SK-N-SH (cell line): ENCODE results near the gene PXMP2. TPM values are rescaled to one million over a fixed set of nuclear protein-coding genes. Genes with fewer than 3 reads are reported as not detected.

Source experiments
- CTCF ChIA-PET: fragments of 300-600, 350-600 bp; formaldehyde crosslinking; extraction: SDS; loops from one replicate; lab custom pipeline; 2021; lab: Yijun Ruan, JAX
- POLR2A ChIA-PET: fragments of 350-600 bp; sonication (Branson Sonifier 250); formaldehyde crosslinking; extraction: SDS; loops from one replicate; lab custom pipeline; 2020; ENCODE audit warnings: antibody characterized with exemption, inconsistent platforms; lab: Yijun Ruan, JAX
- DNase-seq: peaks from one replicate; pipeline ENCODE4 v3.0.0; 2012
- H2AFZ ChIP-seq: fragments of 200-600 bp; sonication (generic); 2 replicates; pipeline ENCODE4 v1.8.1; 2016; ENCODE audit warnings: antibody characterized with exemption, mild to moderate bottlenecking, low read depth
- H3F3A ChIP-seq: fragments of 200-600 bp; sonication (generic); replicated peaks from 2 replicates; pipeline ENCODE3; 2016; ENCODE audit warnings: antibody characterized with exemption, mild to moderate bottlenecking; ENCODE audit not compliant: insufficient read depth
- H3K27ac ChIP-seq, 2 experiments: fragments of 200-500 bp in 1 of 2; fragments of 200-600 bp in 1 of 2; sonication (Bioruptor generic) in 1 of 2; sonication (generic), shearing (Covaris generic) in 1 of 2; 2 replicates each; pipeline versions ENCODE4 v1.5.1 to v1.6.1; 2014 to 2016; ENCODE audit warnings: low read depth in 2 of 2, inconsistent platforms in 1 of 2, low read length in 1 of 2, mild to moderate bottlenecking in 1 of 2, mixed read lengths in 1 of 2
- H3K27me3 ChIP-seq: fragments of 200-600 bp; sonication (generic), shearing (Covaris generic); 2 replicates; pipeline ENCODE4 v1.6.1; 2016; ENCODE audit warnings: mixed run types; ENCODE audit not compliant: insufficient read depth
- H3K36me3 ChIP-seq, 2 experiments: fragments of 200-500 bp in 1 of 2; fragments of 200-600 bp in 1 of 2; sonication (Bioruptor generic) in 1 of 2; sonication (generic) in 1 of 2; replicated peaks in 1 of 2; 2 replicates each; pipeline versions ENCODE3 to v1.5.1; 2014 to 2016; ENCODE audit warnings: low read length in 1 of 2, mild to moderate bottlenecking in 1 of 2; ENCODE audit not compliant: insufficient read depth in 2 of 2, control insufficient read depth in 1 of 2
- H3K4me1 ChIP-seq, 2 experiments: fragments of 200-500 bp in 1 of 2; fragments of 200-600 bp in 1 of 2; sonication (Bioruptor generic) in 1 of 2; sonication (generic), shearing (Covaris generic) in 1 of 2; 2 replicates each; pipeline versions ENCODE4 v1.5.1 to v1.6.1; 2014 to 2016; ENCODE audit warnings: low read depth in 1 of 2, low read length in 1 of 2, mixed run types in 1 of 2; ENCODE audit not compliant: insufficient read depth in 2 of 2, control insufficient read depth in 1 of 2
- H3K4me2 ChIP-seq: fragments of 200-600 bp; sonication (generic), shearing (Covaris generic); 2 replicates; pipeline ENCODE4 v1.6.1; 2017; ENCODE audit warnings: mixed run types
- H3K4me3 ChIP-seq, 2 experiments: fragments of 200-500 bp in 1 of 2; fragments of 200-600 bp in 1 of 2; sonication (Bioruptor generic) in 1 of 2; sonication (generic), shearing (Covaris generic) in 1 of 2; 2 replicates each; pipeline versions ENCODE4 v1.5.1 to v1.8.1; 2014 to 2016; ENCODE audit warnings: low read depth in 2 of 2, inconsistent platforms in 1 of 2, low read length in 1 of 2, mild to moderate bottlenecking in 1 of 2, mixed read lengths in 1 of 2, moderate library complexity in 1 of 2
- H3K79me2 ChIP-seq: fragments of 200-600 bp; sonication (generic); 2 replicates; pipeline ENCODE4 v1.8.1; 2017; ENCODE audit warnings: mild to moderate bottlenecking; ENCODE audit not compliant: insufficient read depth
- H3K9ac ChIP-seq: fragments of 200-600 bp; sonication (generic); 2 replicates; pipeline ENCODE4 v1.6.1; 2017; ENCODE audit warnings: mixed run types
- H3K9me2 ChIP-seq: fragments of 200-600 bp; sonication (generic); 2 replicates; pipeline ENCODE4 v1.6.1; 2017; ENCODE audit warnings: mixed run types
- H3K9me3 ChIP-seq: fragments of 200-600 bp; sonication (generic); 2 replicates; pipeline ENCODE4 v1.6.1; 2017; ENCODE audit warnings: mixed run types, mild to moderate bottlenecking, moderate library complexity
- H4K20me1 ChIP-seq: fragments of 200-600 bp; sonication (generic); 2 replicates; pipeline ENCODE4 v1.6.1; 2017; ENCODE audit warnings: mild to moderate bottlenecking, mixed run types; ENCODE audit not compliant: insufficient read depth
- ELF1 ChIP-seq: IDR thresholded peaks from 2 replicates; pipeline ENCODE4 v1.4.0; 2012
- EP300 ChIP-seq, 2 experiments: IDR thresholded peaks; 2 replicates each; pipeline versions ENCODE4 v1.4.0 to v1.6.1; 2012; ENCODE audit warnings: borderline replicate concordance in 1 of 2, low read depth in 1 of 2, low read length in 1 of 2
- JUND ChIP-seq: IDR thresholded peaks from 2 replicates; pipeline ENCODE4 v1.4.0; 2012
- NRF1 ChIP-seq: IDR thresholded peaks from 2 replicates; pipeline ENCODE4 v1.6.1; 2012; ENCODE audit warnings: low read depth, mild to moderate bottlenecking, low read length
- POLR2AphosphoS5 ChIP-seq: IDR thresholded peaks from 2 replicates; pipeline ENCODE4 v1.6.1; 2012; ENCODE audit warnings: low read depth, low read length
- RAD21 ChIP-seq: IDR thresholded peaks from 2 replicates; pipeline ENCODE4 v1.6.1; 2012; ENCODE audit warnings: mild to moderate bottlenecking, low read length
- RFX5 ChIP-seq: IDR thresholded peaks from 2 replicates; pipeline ENCODE4 v1.6.1; 2012; ENCODE audit warnings: mild to moderate bottlenecking, improper control_type of control experiment, low read length
- RXRA ChIP-seq: IDR thresholded peaks from 2 replicates; pipeline ENCODE4 v1.4.0; 2012; ENCODE audit warnings: low read depth, mild to moderate bottlenecking, borderline replicate concordance
- SIN3A ChIP-seq: IDR thresholded peaks from 2 replicates; pipeline ENCODE4 v1.6.1; 2012; ENCODE audit warnings: low read depth, mild to moderate bottlenecking, low read length, moderate library complexity, borderline replicate concordance
- TEAD4 ChIP-seq: IDR thresholded peaks from 2 replicates; pipeline ENCODE4 v1.4.0; 2012; ENCODE audit warnings: mild to moderate bottlenecking, borderline replicate concordance; ENCODE audit not compliant: insufficient read depth
- USF2 ChIP-seq: fragments of 150-350 bp; IDR thresholded peaks from 2 replicates; pipeline ENCODE4 v1.6.1; 2017; ENCODE audit warnings: antibody characterized with exemption, low read length, low read depth, borderline replicate concordance
- YY1 ChIP-seq: IDR thresholded peaks from 2 replicates; pipeline ENCODE4 v1.4.0; 2012; ENCODE audit warnings: low read depth, mild to moderate bottlenecking
- WGBS: methylation state at CpG from one replicate; pipeline ENCODE4 v1.1.6; 2017; ENCODE audit warnings: low lambda C conversion rate; 5-methylcytosine and 5-hydroxymethylcytosine counted together
- polyA plus RNA-seq, 3 experiments: library from polyadenylated mRNA; depleted of rRNA; stranded (reverse); fragments of >200 nt; gene quantifications; 2 replicates each; pipeline ENCODE4 v1.2.3, GENCODE V29; 2012
- TF ChIP-seq, protein P1 (sequence below): IDR thresholded peaks from 2 replicates; pipeline ENCODE4 v1.6.1; 2012; ENCODE audit warnings: mild to moderate bottlenecking, low read depth, low read length, moderate library complexity
- TF ChIP-seq, protein P2 (sequence below): IDR thresholded peaks from 2 replicates; pipeline ENCODE4 v1.4.0; 2012; ENCODE audit warnings: low read depth, borderline replicate concordance

Gene PXMP2
- polyA plus RNA-seq, 1 of the 3 experiments (the other 2 are of a cell fraction): 35.8 TPM

DNA sequence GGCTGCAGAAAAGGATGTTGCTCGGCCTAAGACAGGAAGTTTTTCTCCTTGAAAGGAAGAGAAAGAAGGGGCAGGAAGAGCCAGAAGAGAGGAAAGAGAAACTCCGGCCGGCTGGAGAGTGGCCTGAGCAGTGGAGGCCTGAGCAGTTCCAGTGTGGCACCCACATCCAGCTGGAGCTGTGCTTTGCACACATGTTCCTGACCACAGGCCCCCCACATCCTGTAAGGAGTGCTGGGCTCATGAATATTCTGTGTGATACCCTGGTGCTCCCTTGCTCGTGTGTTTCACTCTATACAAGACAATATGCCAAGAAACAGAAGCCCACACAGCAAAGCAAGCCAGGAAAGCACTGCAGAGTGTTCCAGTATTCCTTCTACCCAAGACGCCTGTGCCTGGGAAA lies 27.3 kb upstream of the PXMP2 start:
- CTCF ChIA-PET: interaction anchor here (0.9 to 1.8 kb wide), 2 partner anchors 24 to 45 kb away, joined by 3 to 5 read pairs; no protein-coding TSS in a partner anchor

DNA sequence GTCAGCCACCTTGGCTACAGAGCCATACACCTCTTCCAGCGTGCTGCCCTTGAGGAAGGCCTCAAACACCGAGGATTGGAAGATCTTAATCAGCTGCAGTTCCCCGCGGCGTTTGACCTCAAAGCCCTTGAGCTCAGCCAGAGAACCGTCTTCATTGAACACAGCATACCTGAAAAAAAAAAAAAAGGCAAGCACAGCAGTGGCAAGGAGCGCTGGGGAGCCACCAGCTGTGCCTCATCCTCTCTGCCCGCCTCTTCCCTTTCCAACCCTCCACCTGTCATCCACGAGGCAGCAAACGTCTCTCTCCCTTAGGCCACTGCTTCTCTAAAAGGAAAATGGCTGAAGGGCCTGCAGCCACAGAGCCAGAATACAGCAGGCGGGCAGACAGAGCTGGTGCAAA lies 26.4 kb upstream of the PXMP2 start:
- no peaks in the 10 kb centered on the region for H4K20me1 ChIP-seq
- POLR2A ChIA-PET: no interaction called here
- no peaks in the 10 kb centered on the region for H3K79me2 ChIP-seq
- no peak overlapping the region for H3K9ac ChIP-seq
- no peak for DNase-seq
- H3K36me3 ChIP-seq: peaks cover 22 to 77% of the 10 kb centered on the region in 2 experiments
- H3K9me3 ChIP-seq: no peaks in the 10 kb centered on the region
- no peaks in the 10 kb centered on the region for H3F3A ChIP-seq
- H2AFZ ChIP-seq: no peak overlapping the region
- H3K9me2 ChIP-seq: no peaks in the 10 kb centered on the region
- no peak overlapping the region for H3K27ac ChIP-seq
- CTCF ChIA-PET: interaction anchor here (0.9 to 1.5 kb wide), 3 partner anchors 22 to 47 kb away, joined by 3 to 6 read pairs (median 3); no protein-coding TSS in a partner anchor
- no peak overlapping the region for H3K4me3 ChIP-seq
- H3K4me1 ChIP-seq: no peaks in the 10 kb centered on the region
- 94% methylated on average over 11 of the region's 11 CpGs for WGBS
- H3K27me3 ChIP-seq: no peaks in the 10 kb centered on the region
- no peak overlapping the region for H3K4me2 ChIP-seq
- TF ChIP-seq, protein P1, sequence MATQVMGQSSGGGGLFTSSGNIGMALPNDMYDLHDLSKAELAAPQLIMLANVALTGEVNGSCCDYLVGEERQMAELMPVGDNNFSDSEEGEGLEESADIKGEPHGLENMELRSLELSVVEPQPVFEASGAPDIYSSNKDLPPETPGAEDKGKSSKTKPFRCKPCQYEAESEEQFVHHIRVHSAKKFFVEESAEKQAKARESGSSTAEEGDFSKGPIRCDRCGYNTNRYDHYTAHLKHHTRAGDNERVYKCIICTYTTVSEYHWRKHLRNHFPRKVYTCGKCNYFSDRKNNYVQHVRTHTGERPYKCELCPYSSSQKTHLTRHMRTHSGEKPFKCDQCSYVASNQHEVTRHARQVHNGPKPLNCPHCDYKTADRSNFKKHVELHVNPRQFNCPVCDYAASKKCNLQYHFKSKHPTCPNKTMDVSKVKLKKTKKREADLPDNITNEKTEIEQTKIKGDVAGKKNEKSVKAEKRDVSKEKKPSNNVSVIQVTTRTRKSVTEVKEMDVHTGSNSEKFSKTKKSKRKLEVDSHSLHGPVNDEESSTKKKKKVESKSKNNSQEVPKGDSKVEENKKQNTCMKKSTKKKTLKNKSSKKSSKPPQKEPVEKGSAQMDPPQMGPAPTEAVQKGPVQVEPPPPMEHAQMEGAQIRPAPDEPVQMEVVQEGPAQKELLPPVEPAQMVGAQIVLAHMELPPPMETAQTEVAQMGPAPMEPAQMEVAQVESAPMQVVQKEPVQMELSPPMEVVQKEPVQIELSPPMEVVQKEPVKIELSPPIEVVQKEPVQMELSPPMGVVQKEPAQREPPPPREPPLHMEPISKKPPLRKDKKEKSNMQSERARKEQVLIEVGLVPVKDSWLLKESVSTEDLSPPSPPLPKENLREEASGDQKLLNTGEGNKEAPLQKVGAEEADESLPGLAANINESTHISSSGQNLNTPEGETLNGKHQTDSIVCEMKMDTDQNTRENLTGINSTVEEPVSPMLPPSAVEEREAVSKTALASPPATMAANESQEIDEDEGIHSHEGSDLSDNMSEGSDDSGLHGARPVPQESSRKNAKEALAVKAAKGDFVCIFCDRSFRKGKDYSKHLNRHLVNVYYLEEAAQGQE: no peak
- TF ChIP-seq USF2: no peak
- TF ChIP-seq, protein P2, sequence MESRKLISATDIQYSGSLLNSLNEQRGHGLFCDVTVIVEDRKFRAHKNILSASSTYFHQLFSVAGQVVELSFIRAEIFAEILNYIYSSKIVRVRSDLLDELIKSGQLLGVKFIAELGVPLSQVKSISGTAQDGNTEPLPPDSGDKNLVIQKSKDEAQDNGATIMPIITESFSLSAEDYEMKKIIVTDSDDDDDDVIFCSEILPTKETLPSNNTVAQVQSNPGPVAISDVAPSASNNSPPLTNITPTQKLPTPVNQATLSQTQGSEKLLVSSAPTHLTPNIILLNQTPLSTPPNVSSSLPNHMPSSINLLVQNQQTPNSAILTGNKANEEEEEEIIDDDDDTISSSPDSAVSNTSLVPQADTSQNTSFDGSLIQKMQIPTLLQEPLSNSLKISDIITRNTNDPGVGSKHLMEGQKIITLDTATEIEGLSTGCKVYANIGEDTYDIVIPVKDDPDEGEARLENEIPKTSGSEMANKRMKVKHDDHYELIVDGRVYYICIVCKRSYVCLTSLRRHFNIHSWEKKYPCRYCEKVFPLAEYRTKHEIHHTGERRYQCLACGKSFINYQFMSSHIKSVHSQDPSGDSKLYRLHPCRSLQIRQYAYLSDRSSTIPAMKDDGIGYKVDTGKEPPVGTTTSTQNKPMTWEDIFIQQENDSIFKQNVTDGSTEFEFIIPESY: no peak

More for the DNA sequence above, 27.3 kb upstream of the PXMP2 start:
- no peak for DNase-seq
- POLR2A ChIA-PET: no interaction called here
- H3K9ac ChIP-seq: no peak overlapping the region
- no peaks in the 10 kb centered on the region for H3F3A ChIP-seq
- no peaks in the 10 kb centered on the region for H3K79me2 ChIP-seq
- no peak overlapping the region for H2AFZ ChIP-seq
- H3K27me3 ChIP-seq: no peaks in the 10 kb centered on the region
- H3K9me2 ChIP-seq: no peaks in the 10 kb centered on the region
- H3K4me3 ChIP-seq: no peak overlapping the region
- no peak overlapping the region for H3K27ac ChIP-seq
- 84% methylated on average over 5 of the region's 5 CpGs for WGBS
- no peak overlapping the region for H3K4me2 ChIP-seq
- H3K36me3 ChIP-seq: peaks cover 14 to 78% of the 10 kb centered on the region in 2 experiments
- H3K9me3 ChIP-seq: no peaks in the 10 kb centered on the region
- TF ChIP-seq RXRA: no peak
- no peak for TF ChIP-seq JUND
- no peak for TF ChIP-seq RAD21
- TF ChIP-seq SIN3A: no peak
- no peak for TF ChIP-seq RFX5
- TF ChIP-seq YY1: no peak
- TF ChIP-seq, protein P2: no peak
- TF ChIP-seq NRF1: no peak
- no peak for TF ChIP-seq POLR2AphosphoS5
- TF ChIP-seq EP300 (IDR thresholded peaks at IDR 0.05; ENCODE audit: borderline replicate concordance in 1 of 2, low read depth in 1 of 2, low read length in 1 of 2): no peak
- no peak for TF ChIP-seq TEAD4
- TF ChIP-seq, protein P1: no peak
- no peak for TF ChIP-seq ELF1
- H3K4me1 ChIP-seq: no peaks in the 10 kb centered on the region
- H4K20me1 ChIP-seq: no peaks in the 10 kb centered on the region
